Epithelial cell of proximal tubule (primary cell): Measurements from ENCODE around the gene PHRF1. TPM values are rescaled to one million over a fixed set of nuclear protein-coding genes. Genes with fewer than 3 reads are reported as not detected.

Experiments used
- DNase-seq: peaks from one replicate; pipeline ENCODE4 v3.0.0-alpha.2; 2011; ENCODE audit warnings: low read depth
- H3K4me3 ChIP-seq: 2 replicates; pipeline ENCODE4 v1.5.1; 2011; ENCODE audit warnings: low read depth, mild to moderate bottlenecking, low read length
- CTCF ChIP-seq: conservative IDR thresholded peaks from 2 replicates; pipeline ENCODE4 v1.5.1; 2012; ENCODE audit warnings: low read depth, mild to moderate bottlenecking, low read length
- total RNA-seq: library from RNA; depleted of rRNA; stranded (reverse); fragments of >200 nt; gene quantifications from 2 replicates; pipeline ENCODE4 v1.2.3, GENCODE V29; 2015

PHRF1 gene
- total RNA-seq, 1 donor from 2014 or later = 24.2 TPM

DNA sequence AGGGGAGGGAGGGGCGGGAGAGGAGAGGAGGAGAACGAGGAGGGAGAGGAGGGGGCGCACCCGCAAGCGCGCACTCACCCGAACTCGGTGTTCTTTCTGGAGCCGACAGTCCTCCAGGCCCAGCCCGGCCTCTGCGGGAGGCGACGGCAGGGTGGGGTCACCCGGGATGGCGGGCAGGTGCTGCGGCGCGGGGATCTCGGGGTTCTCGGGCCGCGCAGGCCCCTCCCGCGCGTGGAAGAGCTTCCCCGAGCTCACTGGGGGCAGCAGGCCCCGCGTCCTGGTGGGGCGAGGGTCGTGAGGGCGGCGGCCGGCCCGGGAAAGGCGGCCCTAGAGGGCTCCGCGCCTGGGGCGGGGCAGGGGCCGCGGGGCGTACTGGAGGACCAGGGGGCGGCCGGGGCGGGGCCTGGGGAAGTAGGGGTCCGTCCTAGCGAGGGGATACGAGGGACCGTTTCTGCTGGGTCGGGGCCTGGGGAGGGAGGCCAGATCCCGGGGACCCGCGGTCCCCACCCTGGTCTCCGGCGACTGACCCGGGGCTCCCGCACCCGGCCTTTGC, 21.0 kb upstream of the PHRF1 start:
- H3K4me3 ChIP-seq = peak overlapping the region; percentile 68
- TF ChIP-seq CTCF = no peak

DNA sequence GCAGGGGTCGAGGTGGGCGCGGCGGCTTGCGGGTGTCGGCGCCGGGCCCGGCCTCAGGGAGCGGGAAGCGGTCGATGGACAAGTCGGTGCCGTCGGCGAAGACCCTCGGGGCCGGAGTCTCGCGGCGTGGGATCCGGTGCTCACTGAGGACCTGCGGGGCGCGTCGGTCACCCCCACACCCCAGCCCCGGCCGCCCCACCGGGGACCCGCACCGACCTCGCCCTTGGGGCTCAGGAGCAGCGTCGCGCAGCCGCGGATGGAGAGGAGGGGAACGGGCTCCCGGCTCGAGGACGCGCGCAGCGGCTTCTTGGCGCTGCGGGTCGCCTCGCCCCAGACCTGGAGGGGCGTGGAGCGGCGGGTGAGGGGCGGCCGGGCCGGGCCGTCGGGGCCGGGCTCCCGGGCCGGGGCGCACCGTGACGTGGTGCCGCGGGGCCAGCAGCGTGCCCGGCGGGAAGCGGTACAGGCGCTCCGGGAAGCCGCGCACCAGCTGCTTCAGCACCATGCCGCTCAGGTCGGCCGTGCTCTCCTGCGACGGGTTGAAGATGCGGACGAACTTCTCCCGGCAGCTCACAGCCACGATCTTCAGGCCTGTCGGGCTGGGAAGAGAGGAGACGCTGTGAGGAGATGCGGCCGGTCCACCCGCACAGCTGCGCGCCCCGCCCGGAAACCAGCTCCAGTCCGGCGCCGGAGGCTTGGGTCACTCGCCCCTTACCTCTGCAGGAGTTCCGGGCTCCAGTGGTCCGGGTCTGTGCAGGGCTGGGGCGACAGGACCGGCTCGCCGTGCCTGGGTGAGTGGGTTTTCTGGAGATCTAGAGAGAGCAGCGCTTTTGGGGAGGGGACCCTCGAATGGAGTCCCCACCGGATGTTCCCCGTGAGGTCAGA, 20.2 kb upstream of the PHRF1 start:
- DNase-seq = no peak
- peak overlapping the region; percentile 68 for H3K4me3 ChIP-seq

More for the DNA sequence above, 21.0 kb upstream of the PHRF1 start:
- DNase-seq = no peak

DNA sequence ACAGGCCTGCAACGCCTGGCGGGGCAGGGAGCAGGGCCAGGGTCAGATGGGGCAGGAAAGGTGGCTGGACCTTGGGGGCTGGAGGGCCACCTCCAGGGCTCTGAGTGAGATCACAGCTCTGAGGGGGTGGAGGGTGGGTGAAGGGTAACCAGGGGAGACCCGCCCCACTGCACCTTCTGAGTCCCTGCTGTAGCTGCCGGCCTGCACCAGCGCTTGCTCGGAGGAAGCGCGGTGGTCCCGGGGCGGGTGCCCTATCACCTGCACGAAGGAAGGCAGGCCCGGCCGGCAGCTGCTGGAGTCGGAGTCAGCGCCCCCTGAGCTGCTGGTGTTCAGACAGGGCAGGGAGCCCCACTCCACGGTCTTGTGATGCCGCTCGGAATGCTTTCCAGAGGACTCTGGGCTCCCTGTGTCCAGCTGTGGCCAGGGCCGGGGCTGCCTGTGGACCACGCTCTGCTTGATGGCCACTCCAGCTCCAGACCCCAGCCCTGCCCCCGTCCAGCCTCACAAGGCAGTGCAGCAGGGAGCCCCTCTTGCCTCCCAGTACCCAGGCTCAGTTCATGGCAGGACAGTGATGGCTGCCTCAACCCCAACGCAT, 19.5 kb upstream of the PHRF1 start:
- DNase-seq = no peak
- peak overlapping the region; percentile 26 for H3K4me3 ChIP-seq
- no peak for TF ChIP-seq CTCF

More for the DNA sequence above, 20.2 kb upstream of the PHRF1 start:
- no peak for TF ChIP-seq CTCF

- H3K4me3 ChIP-seq = no peak overlapping the region
- DNase-seq = no peak
- TF ChIP-seq CTCF = no peak
Measured at GRCh38 chr11:557328-558132, 18.7 kb upstream of the PHRF1 start.

DNA sequence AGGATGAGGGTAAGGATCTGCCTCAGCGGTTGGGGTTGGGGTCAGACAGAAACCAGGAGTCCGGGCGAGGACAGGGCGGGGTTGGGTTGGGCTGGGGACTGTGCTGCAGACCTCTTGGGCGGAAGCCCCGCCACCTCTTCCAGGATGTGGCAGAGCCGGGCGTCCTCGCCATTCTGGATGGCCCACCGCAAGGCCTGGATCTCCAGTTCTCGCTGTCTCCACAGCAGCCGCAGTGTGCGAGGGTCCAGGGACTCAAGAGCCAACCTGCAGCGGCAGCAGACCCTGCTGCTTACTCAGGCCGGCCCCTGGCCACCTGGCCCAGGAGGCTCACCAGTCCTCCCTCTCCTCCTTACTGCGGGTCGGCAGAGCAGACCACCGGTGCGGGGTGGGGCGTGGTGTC, 17.8 kb upstream of the PHRF1 start:
- TF ChIP-seq CTCF = no peak
- DNase-seq = no peak
- no peak overlapping the region for H3K4me3 ChIP-seq

DNA sequence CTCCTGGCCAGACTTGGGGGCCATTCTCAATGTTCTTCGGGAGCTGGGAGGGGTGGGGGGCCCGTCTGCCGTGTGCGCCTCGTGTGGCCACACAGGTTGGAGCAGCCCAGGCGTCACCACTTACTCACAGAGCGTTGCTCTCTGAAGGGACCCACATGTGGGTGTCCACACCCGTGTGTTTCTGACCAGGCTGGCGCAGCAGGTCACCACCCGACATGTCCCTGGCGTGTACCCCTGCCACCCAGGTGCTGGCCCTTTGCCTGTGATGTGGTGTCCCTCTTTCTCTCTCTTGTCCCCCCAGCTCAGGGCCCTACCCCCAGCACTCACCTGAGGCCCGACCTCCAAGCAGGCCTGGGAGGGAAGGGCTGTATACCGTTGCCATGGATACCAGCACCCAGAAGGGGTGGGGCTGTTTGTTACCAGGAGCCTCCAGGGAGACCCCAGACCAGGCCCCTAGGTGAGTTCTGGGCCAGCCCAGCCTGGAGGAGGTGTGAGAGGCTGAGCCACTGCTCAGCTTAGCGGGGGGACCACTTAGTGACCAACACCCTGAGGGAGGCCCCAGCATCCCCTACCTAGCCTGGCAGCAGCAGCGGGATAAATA, 17.1 kb upstream of the PHRF1 start:
- no peak for DNase-seq
- no peak overlapping the region for H3K4me3 ChIP-seq
- TF ChIP-seq CTCF = no peak
